NCI-H146 treated with DMSO at 0.1 percent for 48 hours (cell line): ENCODE measurements around the gene DNMT3L.

ENCODE experiments used
- DNase-seq: peaks from one replicate; lab custom pipeline; 2025; ENCODE audit not compliant: unreplicated experiment; lab: John Stamatoyannopoulos, UW

Gene DNMT3L

GRCh38 chr21:44279354-44280260, 17.9 kb upstream of the DNMT3L start:
- peak; percentile 15 for DNase-seq

DNA sequence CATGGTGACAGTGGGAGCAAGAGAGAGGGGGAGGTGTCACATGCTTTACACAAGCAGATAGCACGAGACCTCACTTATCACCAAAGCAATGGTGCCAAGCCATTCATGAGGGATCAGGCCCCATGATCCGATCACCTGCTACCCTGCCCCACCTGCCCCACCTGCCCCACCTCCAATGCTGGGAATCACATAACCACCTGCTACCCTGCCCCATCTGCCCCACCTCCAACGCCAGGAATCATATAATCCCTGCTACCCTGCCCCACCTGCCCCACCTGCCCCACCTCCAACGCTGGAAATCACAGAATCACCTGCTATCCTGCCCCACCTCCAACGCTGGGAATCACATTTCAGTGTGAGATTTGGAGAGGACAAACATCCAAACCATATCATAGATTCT, 13.3 kb upstream of the DNMT3L start:
- DNase-seq, result no peak

GRCh38 chr21:44273046-44273445, 11.3 kb upstream of the DNMT3L start:
- no peak for DNase-seq

GRCh38 chr21:44272284-44272858, 10.7 kb upstream of the DNMT3L start:
- no peak for DNase-seq

GRCh38 chr21:44271558-44272283, 10.0 kb upstream of the DNMT3L start:
- DNase-seq, result no peak

GRCh38 chr21:44269090-44269489, 7.4 kb upstream of the DNMT3L start:
- DNase-seq, result no peak

DNA sequence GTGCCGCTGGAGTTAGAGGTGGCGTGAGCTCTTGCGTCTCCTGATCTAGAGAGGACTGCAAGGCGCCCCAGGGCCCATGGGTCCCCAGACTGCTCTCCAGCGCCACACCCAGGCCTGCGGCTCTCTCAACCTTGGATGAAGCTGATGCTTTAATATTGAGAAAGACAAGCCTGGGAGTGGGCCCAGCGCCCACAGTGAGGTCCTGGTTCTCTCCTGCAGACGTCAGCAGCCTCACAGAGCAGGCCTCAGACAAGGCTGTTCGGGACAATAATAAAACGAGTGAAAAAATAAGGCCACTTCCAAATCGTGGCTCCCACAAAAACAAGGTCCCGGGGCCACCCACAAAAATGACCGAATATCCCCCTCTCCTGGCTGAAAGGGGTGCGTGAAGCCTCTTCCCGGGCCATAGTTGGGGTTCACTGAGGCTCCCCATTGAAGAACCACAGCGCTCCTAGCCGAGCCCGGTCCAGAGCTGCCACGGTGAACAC, 6.0 kb upstream of the DNMT3L start:
- no peak for DNase-seq

- DNase-seq, result no peak
These were observed 4.1 kb upstream of the DNMT3L start for GRCh38 chr21:44265734-44266270.

GRCh38 chr21:44263768-44264167, 2.1 kb upstream of the DNMT3L start:
- DNase-seq, result no peak

DNA sequence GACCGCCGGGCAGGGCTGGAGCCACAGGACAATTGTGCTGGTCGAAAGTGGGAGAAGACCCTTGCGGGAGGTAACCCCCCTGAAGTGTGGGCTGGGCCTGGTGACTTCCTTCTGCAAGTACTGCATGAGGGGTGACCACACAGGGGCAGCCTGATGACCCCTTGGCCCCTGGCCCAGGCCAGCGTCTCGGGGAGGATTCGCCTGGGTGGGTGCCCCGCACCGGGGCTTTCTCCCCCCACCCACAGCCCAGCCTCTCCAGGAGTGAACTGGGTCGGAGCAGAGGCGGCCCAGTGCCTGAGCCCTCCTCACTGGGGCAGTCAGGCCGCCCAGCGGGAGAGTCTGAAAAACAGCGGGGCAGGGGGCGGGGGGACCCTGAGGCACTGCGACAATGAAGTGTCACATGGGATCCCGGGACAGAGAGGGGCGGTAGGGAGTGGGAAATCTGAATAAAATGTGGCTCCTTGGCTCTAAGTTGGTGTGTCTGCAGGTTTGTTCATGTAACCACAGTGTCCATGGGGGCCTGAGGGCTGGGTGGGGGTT, 1.6 kb upstream of the DNMT3L start:
- DNase-seq, result no peak

- DNase-seq, result no peak
These were observed 800 bp upstream of the DNMT3L start for GRCh38 chr21:44262338-44263056.

DNA sequence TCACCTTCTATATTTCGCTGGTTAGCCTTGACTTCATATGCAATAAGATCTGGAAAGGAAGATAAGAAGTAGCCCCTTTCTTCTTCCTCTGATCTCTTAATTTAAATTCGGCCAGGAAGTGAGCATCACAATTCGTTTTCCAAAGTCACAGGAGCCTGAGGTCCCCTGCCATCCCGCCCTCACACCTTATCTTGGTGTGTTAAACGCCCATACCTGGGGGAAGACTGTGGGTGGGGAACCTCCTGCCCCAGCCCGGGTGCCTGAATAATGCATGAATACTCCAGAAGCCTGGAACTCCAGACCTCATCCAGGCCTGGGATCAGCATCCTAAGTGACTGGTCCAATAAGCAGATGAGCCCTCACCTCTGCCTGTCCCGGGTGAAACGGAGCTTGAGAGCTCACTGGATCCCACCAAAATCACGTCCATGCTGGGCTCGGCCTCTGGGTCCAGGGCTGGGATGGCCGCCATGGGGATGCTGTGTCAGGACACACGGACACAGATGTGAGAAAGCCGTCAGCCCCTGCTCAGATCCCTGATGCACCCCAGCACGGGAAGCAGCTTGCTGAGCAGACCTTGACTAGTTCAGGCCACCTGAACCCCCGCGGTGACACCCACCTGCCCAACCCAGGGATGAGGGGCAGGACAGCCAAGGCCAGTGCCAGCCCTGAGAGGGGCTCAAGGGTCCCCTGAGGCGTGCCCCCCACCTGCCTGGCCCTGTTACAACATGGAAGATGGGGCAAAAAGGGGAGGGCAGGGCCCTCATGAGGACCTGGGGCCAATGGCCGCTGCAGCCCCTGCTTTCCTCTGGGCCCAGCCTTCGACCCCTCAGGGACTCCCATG, 686 bp downstream of the DNMT3L start:
- no peak for DNase-seq

DNA sequence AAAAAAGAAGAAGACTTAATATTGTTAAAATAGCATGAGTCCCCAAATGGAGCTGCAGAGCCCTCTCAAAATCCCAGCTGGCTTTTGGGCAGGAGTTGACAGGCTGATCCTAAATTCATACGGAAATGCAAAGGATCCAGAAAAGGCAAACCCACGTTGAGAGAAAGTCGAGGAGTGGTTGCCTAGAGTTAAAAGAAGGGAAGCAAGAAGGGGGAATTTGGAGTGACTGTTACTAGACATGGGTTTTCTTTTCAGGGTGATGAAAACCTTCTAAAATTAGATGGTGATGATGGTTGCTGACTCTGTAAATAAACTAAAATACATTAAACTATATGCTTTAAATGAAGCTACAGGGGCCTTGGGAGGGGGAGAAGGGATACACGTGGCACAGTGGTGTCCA, 1.6 kb downstream of the DNMT3L start:
- no peak for DNase-seq

- DNase-seq, result no peak
These were observed 2.5 kb downstream of the DNMT3L start for GRCh38 chr21:44259082-44259705.

- DNase-seq, result no peak
These were observed 3.5 kb downstream of the DNMT3L start for GRCh38 chr21:44258056-44258725.

GRCh38 chr21:44255511-44255981, 6.2 kb downstream of the DNMT3L start:
- no peak for DNase-seq

DNA sequence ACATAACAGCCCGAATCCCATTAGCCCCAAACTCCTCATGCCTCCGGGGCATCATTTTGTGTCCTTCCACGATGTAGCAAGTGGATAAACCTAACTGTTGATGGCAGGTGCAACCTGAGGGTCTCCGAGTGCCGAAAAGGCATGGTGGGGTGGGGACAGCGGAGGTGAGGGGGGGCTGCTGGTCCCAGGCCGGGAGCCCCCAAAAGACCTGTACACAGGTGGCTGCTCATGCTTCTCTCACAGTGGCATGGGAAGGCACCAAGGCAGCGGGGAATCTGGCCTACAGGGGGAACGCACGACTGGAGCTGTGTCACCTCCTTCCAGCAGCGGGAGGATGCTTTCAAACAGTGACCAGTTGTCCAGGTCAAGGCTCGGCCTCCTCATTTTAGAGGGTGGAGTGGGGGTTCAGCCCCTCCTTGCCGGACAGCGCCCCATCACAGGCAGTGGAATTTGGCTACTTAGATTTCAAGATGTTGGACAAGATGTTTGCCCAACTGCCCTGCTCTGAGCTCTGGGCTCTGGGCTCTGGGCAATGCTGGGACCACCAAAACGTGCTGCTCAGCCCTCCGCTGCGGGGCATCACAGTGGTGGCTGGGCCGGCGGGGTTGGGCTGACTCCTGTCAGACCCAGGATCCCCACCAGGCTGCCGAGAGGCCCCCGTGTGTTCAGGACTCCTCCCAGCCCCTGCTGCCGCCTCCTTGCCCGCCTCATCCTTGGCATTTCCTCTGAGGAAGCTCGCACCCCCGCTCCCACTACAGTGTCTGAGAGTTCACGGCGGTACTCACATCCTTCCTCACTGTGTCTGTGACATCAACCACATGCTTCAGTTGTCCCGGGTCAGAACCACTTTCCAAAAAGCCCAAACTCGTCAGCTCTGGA, 7.6 kb downstream of the DNMT3L start:
- no peak for DNase-seq
